IPS-18a (cell line): ENCODE results near the gene OASL.

Experiments
- H3K27ac ChIP-seq: one replicate; pipeline ENCODE4 v1.5.1; 2013; ENCODE audit warnings: low read length
- H3K27me3 ChIP-seq: one replicate; pipeline ENCODE4 v1.6.1; 2013; ENCODE audit warnings: mild to moderate bottlenecking, low read length; ENCODE audit not compliant: control insufficient read depth, insufficient read depth
- H3K36me3 ChIP-seq: one replicate; pipeline ENCODE4 v1.6.1; 2013; ENCODE audit warnings: low read depth, low read length; ENCODE audit not compliant: control insufficient read depth
- H3K4me1 ChIP-seq: one replicate; pipeline ENCODE4 v1.6.1; 2013; ENCODE audit warnings: low read depth, low read length; ENCODE audit not compliant: control insufficient read depth
- H3K4me3 ChIP-seq: one replicate; pipeline ENCODE4 v1.5.1; 2013; ENCODE audit warnings: low read length
- H3K9ac ChIP-seq: one replicate; pipeline ENCODE4 v1.6.1; 2013; ENCODE audit warnings: mild to moderate bottlenecking, low read length, moderate library complexity
- H3K9me3 ChIP-seq: one replicate; pipeline ENCODE4 v1.6.1; 2013; ENCODE audit warnings: low read depth, low read length; ENCODE audit not compliant: control insufficient read depth

The OASL gene

GRCh38 chr12:121025442-121026226, 13.4 kb downstream of the OASL start:
- no peak overlapping the region for H3K27ac ChIP-seq
- no peaks in the 10 kb centered on the region for H3K4me1 ChIP-seq
- no peaks in the 10 kb centered on the region for H3K36me3 ChIP-seq
- no peak overlapping the region for H3K4me3 ChIP-seq
- H3K9me3 ChIP-seq: no peaks in the 10 kb centered on the region
- H3K27me3 ChIP-seq: no peaks in the 10 kb centered on the region
- no peak overlapping the region for H3K9ac ChIP-seq

DNA sequence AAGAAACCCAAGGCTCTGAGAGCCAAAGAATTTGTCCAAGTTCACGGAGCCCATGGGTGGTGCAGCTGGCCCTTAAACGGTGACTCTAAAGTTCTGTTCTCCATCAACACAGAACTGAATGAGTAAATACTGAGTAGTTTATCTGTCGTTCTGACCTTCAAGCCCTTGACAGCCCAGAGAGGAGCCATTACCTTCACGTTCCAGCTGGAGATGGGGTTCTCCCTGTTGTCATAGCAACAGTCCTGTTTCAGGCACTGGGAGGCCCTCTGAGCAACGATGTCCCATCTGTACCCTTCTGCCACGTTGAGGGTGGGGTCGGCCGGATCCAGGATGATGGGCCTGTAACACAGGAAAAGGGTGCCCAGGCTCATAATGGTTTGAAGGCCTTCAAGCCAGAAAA, 15.2 kb downstream of the OASL start:
- no peaks in the 10 kb centered on the region for H3K27me3 ChIP-seq
- H3K27ac ChIP-seq: no peak overlapping the region
- no peak overlapping the region for H3K4me3 ChIP-seq
- H3K36me3 ChIP-seq: no peaks in the 10 kb centered on the region
- no peaks in the 10 kb centered on the region for H3K4me1 ChIP-seq
- H3K9me3 ChIP-seq: no peaks in the 10 kb centered on the region
- H3K9ac ChIP-seq: no peak overlapping the region

- Histone ChIP-seq H3K4me3 (no peak overlapping the region), H3K9me3 (no peaks in the 10 kb centered on the region), H3K27ac (no peak overlapping the region), H3K27me3 (no peaks in the 10 kb centered on the region), H3K36me3 (no peaks in the 10 kb centered on the region), H3K9ac (no peak overlapping the region), H3K4me1 (no peaks in the 10 kb centered on the region)
Observed at GRCh38 chr12:121022713-121023112, 16.3 kb downstream of the OASL start.

GRCh38 chr12:121021754-121022153, 17.3 kb downstream of the OASL start:
- H3K4me3 ChIP-seq: no peak overlapping the region
- no peak overlapping the region for H3K27ac ChIP-seq
- H3K27me3 ChIP-seq: no peaks in the 10 kb centered on the region
- no peak overlapping the region for H3K9ac ChIP-seq
- H3K36me3 ChIP-seq: no peaks in the 10 kb centered on the region
- no peaks in the 10 kb centered on the region for H3K4me1 ChIP-seq
- H3K9me3 ChIP-seq: no peaks in the 10 kb centered on the region

- H3K27me3 ChIP-seq: no peaks in the 10 kb centered on the region
- H3K9ac ChIP-seq: no peak overlapping the region
- no peaks in the 10 kb centered on the region for H3K36me3 ChIP-seq
- H3K4me1 ChIP-seq: no peaks in the 10 kb centered on the region
- H3K9me3 ChIP-seq: no peaks in the 10 kb centered on the region
- H3K4me3 ChIP-seq: no peak overlapping the region
- H3K27ac ChIP-seq: no peak overlapping the region
Observed at GRCh38 chr12:121018860-121019617, 20.0 kb downstream of the OASL start.

GRCh38 chr12:121017966-121018491, 21.0 kb downstream of the OASL start:
- Histone ChIP-seq H3K4me3 (no peak overlapping the region), H3K36me3 (peaks cover 7% of the 10 kb centered on the region), H3K27me3 (no peaks in the 10 kb centered on the region), H3K4me1 (no peaks in the 10 kb centered on the region), H3K27ac (no peak overlapping the region), H3K9ac (no peak overlapping the region), H3K9me3 (no peaks in the 10 kb centered on the region)

DNA sequence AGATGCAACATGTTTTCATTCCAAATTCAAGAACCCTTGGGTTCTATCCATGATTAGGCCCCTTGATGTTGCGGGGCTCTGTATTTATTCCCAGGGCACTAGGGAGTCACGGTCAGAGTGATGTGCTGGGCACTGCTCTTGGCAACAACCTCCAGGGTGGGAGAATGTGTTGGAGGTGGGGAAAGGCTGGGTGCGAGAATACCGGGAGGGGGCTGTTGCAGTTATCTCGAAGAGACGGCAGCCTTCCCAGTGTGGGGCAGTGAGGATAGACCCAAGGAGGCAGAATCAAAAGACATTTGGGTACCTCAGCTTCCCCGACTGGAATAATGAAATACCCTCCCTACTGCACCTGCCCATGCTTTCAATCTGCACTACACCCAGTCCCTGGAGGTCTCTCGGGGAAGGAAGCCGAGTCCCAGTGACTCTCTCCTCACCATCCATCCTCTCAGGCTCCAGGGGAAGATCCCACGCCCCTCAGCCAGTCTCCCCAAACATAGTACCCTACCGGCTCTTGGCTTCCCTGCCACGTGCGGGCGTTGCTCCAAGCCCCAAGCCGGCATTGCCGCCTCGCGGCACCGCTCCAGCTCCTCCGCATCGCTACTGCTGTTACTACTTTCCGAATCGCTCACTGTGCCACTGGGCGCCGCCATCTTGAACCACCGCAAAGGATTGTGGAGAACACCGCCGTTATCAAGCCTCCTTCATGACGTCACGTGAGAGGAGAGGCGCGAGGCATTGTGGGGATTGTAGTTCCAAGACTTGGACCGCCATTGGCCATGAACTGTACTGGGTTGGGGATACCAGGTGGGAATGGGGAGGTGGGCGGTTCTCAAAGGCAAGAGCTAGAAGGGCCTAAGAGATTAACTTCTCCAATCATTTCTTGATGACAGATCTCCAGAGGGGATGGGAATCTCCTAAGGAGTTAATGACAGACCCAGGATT, 22.9 kb downstream of the OASL start, which contains the start of gene C12orf43:
Gene C12orf43, minus strand, starts transcription at position 663 of the 942 bp plus-strand sequence. Its CDS starts 13 bp downstream, at position 650.
- Histone ChIP-seq H3K4me3 (peak within 1 kb of the TSS; percentile 100), H3K4me1 (no peaks in the 10 kb centered on the region), H3K27ac (peak within 1 kb of the TSS; percentile 79), H3K27me3 (no peaks in the 10 kb centered on the region), H3K9me3 (no peaks in the 10 kb centered on the region), H3K9ac (peak within 1 kb of the TSS; percentile 96), H3K36me3 (peaks cover 14% of the 10 kb centered on the region)

DNA sequence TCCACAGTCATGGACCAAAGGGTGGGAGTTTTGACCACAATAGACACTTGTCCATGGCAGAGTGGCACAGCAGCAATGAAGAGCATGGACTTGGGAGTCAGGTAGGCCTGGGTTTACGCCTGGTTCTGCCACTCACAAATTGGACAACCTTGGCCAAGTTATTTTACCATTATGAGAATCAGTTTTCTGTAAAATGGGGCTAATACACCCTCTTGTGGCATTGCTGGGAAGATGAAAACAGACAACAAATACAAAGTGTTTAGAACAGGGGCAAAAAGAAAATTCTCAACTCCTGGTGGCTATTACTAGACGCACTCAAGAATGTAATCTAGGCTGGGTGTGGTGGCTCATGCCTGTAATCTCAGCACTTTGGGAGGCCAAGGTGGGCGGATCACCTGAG, 25.3 kb downstream of the OASL start:
- no peak overlapping the region for H3K27ac ChIP-seq
- no peak overlapping the region for H3K9ac ChIP-seq

GRCh38 chr12:121011820-121012219, 27.2 kb downstream of the OASL start:
- no peaks in the 10 kb centered on the region for H3K4me1 ChIP-seq
- H3K9me3 ChIP-seq: no peaks in the 10 kb centered on the region
- no peak overlapping the region for H3K9ac ChIP-seq
- H3K27ac ChIP-seq: no peak overlapping the region
- H3K36me3 ChIP-seq: peaks cover 47% of the 10 kb centered on the region
- no peak overlapping the region for H3K4me3 ChIP-seq
- H3K27me3 ChIP-seq: no peaks in the 10 kb centered on the region

More for the DNA sequence above, 25.3 kb downstream of the OASL start:
- H3K27me3 ChIP-seq: no peaks in the 10 kb centered on the region
- H3K9me3 ChIP-seq: no peaks in the 10 kb centered on the region
- no peak overlapping the region for H3K4me3 ChIP-seq
- no peaks in the 10 kb centered on the region for H3K4me1 ChIP-seq
- peaks cover 30% of the 10 kb centered on the region for H3K36me3 ChIP-seq

- Histone ChIP-seq H3K4me3 (no peak overlapping the region), H3K27ac (no peak overlapping the region), H3K36me3 (peaks cover 47% of the 10 kb centered on the region), H3K4me1 (no peaks in the 10 kb centered on the region), H3K27me3 (no peaks in the 10 kb centered on the region), H3K9me3 (no peaks in the 10 kb centered on the region), H3K9ac (no peak overlapping the region)
Observed at GRCh38 chr12:121010860-121011259, 28.2 kb downstream of the OASL start.

DNA sequence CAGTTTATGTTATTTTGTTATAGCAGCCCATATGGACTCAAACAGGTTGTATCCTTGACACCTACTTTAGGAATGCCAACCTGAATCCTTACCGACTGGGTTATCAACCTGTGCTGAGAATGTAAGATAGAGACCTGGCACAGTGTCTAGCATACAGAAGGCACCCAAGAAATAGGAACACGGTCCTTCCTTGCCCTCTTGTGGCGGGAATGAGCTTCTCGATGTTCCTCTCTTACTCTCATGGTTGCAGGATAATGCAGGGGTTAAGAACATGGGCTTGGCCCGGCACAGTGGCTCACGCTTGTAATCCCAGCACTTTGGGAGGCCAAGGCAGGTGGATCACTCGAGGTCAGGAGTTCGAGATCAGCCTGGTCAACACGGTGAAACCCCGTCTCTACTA, 29.3 kb downstream of the OASL start:
- Histone ChIP-seq H3K9me3 (no peaks in the 10 kb centered on the region), H3K36me3 (peaks cover 52% of the 10 kb centered on the region), H3K27me3 (no peaks in the 10 kb centered on the region), H3K4me3 (no peak overlapping the region), H3K27ac (no peak overlapping the region), H3K9ac (no peak overlapping the region), H3K4me1 (no peaks in the 10 kb centered on the region)
